ENCODE data around the gene TENM3.

The TENM3 gene

DNA sequence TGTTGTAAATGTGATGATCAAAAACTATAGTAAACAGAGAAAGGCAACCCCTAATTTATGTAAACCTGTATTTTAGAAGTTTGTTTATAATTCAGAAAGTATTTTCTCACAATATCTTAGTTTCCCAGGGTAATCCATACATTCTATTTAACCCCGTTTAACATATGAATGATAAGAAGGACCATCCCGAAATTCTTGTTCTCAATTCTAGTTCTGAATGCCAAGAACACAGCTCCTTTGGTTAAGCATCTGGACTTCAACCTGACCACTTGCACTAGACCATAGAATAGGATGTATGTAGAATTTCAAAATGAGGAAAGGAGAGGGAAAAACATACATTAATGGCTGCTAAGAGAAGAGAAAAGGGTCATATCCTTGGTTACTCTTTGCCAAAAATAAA is 227.0 kb downstream of the TENM3 start:
- no peak for DNase-seq

DNA sequence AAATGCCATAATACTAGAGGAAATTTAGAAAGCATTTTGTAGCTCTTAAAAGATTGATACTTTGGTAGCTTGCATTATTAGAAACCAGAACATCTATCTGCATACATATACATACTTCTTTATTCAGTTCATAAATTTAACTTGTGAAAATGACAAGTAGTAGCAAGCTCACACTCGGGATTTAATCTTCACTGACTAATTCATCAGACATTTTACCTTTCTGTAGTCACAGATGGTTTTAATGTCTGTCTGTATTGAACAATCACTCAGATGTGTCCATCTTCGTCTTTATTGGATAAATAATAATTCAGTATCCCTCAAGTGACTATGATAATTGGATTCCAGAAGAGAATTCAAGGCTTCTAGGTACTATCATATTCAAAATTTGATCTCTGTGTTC is 232.3 kb downstream of the TENM3 start:
- no peak for DNase-seq

DNA sequence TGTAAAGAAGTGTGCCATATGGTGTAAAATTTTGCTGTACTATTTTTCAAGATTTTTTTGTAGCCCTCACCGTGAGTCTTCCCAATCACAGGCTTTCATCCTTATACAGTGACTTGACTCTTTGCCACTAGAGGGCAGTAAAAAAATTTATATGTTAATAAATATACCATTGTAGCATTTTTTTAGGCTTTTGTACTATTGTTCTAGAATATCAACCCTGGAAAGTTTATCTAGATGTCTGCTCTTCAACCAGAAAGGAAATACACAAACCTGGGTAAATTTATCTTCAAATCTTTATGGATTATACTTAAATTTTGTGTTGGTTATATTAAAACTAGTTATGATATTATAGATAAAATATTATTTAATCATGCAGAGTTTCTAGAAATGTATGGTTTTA is 235.3 kb downstream of the TENM3 start:
- DNase-seq = peak; percentile 27

DNA sequence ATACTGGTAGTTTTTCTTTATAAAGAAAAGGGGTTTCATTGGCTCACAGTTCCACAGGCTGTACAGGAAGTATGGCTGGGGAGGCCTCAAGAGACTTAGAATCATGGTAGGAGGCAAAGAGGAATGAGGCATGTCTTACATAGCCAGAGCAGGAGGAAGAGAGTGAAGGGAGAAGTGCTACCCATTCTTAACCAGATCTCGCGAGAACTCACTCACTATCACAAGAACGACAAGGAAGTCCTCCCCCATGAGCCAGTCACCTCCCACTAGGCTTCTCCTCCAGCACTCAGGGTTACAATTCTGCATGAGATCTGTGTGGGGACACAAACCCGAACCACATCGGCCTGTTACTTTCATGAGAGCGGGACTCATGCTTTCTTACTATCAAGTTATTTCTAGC is 240.5 kb downstream of the TENM3 start:
- no peak for DNase-seq

DNA sequence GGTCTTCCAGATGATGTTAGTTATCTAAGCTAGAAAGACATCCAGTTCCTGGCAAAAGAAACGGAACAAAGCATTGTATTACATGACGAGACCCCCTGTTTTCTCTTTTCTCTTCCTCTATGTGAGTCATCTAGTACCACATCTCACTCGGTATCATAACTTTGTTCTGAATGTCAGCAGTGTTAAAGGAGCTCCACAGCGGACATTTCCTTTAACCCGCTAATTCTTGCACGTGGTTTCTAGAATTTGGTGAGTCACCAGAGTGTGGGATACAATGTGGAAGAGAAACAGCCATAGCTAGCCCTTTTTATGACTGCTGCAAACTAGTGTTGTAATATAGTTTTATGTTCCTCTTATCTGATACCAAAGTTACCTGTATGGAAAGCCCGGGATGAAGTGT is 243.7 kb downstream of the TENM3 start:
- no peak for DNase-seq

DNA sequence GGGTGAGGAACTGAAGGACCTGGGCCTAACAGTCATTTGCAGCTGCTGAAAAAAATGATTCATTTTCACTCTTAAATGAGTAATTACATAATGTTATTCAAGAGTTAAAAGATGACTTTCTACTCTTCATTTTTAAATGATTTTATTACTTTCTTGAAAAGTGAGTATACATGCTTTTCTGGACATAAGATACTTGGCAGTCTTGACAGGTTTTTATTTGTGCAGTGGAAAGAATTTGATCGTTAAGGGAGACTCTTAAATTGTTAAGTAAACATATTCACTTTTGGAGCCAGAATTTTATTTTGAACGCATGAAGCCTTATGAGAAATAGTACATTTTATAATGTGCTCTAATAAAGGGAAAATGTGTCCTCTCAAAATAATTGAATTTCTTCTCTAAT is 245.7 kb downstream of the TENM3 start:
- no peak for DNase-seq

DNA sequence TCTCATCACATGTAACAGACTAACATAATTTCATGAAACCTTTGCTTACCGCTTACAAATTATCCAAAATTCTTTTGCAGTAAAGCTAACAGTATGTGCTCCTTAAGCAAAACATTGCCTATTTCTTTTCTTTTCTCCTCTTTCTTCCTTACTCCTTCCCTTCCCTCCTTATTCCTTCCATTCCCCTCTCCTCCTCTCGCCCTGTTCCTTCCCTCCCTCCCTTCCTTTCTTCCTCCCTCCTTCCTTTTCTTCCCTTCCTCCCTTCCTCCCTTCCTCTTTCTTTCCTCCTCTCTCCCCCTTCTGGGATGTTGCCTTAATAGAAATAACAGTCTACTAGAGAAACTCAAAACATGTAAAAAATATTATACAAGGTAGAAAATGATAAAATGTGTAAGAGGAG is 246.4 kb downstream of the TENM3 start:
- DNase-seq = no peak

DNA sequence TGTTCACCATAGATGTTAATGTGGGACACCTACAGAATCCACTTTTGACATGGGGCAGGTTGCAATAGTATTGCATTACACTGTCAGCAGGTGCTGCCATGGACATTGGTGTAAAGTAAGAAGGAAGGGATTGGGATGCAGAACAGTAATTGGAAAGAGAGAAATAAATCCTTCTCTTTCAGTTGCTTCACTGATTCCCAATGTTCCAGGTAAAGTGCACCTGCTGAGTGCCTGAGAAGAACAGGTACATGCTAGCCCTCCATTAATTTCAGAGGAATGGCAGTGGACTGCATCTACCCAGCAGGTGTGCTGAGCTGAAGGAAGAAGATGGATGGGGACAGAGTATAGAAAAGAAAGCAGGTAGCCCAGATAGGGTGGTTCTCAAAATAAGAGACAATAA is 248.5 kb downstream of the TENM3 start:
- DNase-seq = no peak

DNA sequence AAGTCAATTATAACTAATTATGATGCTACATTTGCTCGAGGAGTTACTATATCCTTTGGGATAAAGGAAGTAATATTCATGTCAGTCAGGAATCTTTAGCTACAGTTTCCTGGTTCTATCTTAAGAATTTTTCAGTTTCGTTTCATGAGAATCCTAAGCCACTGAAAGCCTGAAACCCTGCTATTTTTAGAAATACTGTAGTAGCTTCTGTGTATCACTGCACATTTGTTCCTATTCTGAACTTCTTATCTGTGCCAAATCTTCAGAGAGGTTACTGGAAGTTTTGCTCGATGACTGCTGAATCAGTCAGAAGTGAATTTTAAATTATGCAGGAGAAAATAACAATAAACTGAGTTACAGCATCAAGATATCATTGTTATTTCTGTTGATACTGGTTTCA is 249.2 kb downstream of the TENM3 start:
- no peak for DNase-seq

DNA sequence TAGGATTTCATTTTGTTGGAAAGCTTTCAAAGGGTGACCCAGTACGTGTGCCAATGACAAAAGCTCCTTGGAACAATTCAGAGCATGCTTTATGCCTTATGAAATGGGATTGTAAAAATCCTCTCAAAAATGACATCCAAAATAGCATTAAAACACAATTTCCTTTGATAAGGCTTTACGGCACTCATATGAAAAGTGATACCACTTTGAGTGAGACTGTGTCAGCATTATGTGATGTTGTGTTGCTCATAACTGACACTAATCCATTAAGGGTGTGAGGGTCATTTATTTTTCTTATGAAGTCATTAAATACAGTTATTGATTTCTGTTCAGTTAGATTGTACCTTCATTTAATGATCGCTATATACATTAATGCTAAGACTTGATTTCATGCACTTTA is 250.2 kb downstream of the TENM3 start:
- DNase-seq = no peak

DNA sequence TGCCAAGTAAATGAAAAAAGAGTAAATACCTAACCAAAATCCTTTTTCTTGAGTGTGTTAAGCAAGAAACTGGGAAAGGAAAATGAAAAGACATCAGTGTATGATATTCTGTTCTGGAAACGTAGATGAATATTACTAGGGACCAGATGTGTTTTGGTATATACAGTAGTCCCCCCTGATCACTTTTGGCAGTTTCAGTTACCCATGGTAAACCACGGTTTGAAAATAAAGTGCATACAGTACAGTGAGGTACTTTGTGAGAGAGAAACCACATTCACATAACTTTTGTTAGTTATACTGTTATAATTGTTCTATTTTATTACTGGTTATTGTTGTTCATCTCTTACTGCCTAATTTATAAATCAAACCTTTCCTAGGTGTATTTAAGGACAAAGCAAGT is 250.9 kb downstream of the TENM3 start:
- DNase-seq = no peak

DNA sequence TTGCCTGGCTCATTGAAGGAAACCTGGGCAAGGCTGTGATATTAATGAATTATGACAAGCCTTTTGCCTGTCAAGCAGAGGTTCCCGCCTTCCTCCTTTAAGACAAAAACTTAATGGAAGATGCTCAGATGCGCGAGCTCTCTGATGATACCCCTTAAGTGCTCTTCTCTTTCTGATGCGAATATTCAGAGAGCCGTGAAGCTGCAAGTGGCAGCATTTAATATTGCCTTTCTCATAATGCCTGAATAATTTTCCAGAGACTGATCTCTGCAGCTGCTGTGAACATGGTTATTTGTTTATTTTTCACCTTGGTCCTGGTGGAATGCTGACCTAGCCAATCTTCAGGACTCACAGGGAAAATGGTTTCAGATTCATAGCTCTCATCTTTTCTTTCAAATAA is 251.8 kb downstream of the TENM3 start:
- no peak for DNase-seq

DNA sequence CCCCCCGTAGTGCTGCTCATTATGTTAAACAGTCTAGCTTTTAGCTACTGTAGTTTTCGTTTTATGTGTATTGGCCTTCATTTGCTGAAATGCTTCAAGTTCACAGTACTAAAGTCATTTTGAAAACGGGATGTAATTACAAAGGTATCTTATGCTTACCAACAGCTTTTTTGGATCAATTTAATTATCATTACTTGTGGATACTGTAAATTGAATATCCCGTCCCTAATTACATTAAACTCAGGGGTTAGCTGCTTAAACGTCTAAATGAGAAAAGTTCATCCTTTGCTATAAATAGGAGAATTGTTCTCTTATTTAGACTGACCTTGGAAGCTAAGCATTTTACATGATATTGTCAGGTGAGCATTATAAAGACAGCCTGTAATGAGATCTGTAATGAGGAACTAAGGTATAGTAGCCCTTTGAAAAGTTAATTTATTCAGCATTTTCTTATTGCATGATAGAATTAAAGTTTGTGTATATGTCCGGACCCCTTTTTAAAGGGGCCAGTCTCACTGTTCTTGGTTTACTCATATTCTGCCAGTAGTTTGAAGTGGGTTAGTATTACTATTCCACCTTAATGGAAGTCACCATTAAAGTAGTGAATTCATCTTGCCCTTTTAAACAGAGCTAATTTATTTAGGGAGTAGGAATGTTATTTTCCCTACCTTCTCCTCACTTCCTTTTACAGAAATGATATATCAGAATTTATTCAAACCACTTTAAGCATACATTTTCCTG is 252.6 kb downstream of the TENM3 start:
- no peak for DNase-seq

DNA sequence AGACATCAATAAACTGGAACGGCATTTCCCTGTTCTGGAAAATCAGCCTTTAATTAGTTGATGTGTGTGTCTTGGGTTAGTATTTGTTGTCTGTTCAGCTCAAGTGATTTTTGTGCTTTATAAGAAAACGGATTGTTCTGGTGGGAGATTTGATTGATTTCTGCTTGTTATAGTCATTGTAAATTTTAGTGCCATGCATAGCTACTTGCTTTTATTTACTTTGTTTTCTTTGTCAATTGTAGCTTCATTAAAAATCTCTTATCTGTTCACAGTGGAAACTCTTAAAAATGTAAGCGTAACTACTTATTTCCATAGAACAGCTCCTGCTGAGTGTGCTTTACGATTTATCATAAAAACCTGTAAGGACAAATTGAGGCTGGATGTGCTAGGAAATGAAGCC is 253.2 kb downstream of the TENM3 start:
- no peak for DNase-seq

DNA sequence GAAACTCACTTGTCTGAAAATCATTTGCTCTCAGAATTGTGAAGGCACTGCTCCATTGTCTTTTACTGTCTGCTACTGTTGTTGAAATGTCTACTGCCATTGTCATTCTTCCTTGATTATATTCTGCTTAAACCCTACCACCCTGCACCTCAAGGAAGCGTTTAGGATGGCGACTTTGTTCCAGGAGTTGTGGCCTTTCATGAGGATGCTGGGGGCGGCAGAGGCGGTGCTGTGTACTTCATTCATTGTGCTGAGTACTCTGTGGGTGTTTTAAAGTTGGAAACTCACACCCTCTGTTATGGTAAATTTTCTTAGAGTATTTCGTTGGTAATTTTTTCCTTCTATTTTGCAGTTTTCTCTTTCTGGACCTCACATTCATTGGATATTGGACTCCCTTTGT is 258.9 kb downstream of the TENM3 start:
- no peak for DNase-seq

DNA sequence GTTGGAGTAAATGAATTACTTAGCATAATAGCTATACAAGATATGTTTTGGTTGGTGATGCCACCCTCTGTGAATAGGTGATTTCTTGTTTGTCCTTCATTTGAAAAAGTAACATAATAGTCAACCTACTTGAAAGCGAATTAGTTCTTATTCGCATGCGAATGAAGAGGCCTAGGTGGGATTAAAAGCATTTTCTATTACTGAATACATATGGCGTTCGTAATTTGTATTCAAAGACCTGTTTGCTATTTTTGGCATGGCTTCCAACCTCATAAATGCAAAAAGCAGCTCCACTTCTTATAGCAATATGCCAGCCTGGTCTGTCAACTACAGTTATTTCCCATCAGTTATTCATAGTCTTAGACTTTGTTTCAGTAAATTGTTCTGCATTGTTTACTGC is 261.3 kb downstream of the TENM3 start:
- DNase-seq = no peak

DNA sequence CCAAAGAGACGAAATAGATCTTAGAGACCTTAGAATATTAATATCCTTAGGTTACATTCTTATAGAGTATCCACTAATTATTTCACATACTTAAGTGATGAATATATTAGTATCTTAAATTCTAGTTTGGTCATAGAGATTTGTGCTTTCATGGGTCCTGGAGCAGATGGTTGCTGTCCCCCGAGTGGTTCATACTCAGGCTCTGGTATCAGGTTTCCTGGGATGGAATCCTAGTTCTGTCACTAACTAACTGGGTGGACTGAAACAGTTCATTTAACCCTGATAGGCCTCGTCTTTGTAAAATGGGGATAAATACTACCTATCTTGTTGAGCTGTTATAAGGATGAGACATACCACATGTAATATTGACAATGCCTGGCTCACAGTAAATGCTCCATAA is 264.6 kb downstream of the TENM3 start:
- DNase-seq = no peak

DNA sequence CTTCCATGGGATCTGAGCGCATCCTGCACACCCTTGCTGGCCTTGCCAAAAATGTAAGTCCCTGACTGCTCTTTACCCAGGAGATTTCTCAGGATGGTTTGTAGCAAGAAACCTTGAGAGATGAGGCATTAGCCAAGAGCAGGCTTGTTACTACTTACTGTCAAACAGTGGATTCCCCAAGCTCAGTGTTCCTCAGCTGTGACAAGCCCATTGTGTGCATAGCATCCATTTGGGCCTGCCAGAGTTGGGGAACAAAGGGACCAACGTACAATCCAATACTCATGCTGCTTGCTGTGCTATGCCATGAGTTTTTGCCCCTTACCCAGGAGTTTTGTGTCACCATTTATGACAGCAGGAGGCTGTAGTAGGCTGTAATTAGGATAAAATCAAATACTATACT is 267.6 kb downstream of the TENM3 start:
- no peak for DNase-seq

DNA sequence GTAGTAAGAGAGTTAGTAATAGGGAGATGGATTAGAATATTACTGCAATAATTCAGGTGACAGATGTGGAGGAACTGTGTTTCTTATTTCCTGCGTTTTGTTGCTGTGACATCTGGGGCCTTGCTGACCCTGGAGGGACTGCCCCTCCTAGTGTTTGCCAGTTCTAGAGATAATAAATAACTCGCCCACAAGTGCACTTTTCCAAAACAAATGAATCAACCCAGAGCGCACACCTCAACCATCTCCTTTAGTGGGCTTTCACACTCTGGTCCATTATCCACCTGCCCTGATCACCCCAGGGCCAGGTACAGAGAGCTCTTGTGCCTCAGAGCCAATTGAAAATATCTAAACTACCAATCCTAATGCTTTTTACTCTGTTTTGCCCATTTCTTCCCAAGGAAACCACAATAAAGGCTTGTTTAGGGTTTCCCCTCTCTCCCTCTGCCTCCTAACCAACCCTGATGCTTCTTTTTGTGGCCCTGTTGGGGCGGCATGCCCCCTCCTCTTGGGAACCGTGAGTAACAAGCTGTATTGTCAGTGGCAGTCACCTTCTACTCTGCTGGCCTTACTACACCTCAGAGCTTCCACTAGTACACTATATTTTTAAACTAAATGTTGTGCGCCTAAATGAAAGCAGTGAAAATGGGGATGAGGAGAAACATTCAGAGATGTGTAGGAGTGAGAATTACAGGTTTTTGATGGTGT is 270.5 kb downstream of the TENM3 start:
- no peak for DNase-seq

DNA sequence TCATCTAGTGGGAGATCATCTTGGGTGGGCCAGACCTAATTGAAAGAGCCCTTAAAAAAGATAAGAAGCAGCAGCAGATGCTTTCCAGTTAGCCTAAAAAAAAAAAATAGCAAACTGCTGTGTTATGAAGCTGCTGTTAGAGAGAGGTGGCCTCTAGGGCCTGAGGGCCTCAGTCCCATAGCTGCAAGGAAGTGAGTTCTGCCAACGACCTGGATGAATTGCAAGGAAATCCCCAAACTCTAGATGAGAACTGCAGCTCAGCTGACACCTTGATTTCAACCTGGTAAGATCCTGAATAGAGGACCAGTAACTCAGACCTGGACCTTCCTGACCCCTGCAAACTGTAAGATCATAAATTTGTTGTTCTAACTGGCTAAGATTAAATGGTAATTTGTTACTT is 275.2 kb downstream of the TENM3 start:
- no peak for DNase-seq

DNA sequence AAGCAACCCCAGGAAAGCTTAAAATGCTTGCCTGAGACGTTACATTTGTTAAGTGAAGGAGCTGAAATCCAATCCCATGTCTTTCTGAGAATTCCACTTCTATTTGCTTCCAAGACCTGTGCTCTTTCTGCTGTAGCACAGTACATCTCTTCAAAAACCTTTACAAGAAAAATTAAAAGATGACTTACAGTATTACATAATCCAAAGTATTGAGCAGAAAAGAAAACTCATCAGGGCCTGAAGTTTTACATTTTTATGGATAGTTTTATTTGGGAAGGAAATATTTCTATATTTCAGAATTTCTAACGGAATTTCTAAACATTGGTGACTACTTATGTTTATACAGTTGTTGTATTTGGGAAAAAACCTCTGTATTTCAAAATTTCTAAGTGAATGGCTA is 276.3 kb downstream of the TENM3 start:
- no peak for DNase-seq

DNA sequence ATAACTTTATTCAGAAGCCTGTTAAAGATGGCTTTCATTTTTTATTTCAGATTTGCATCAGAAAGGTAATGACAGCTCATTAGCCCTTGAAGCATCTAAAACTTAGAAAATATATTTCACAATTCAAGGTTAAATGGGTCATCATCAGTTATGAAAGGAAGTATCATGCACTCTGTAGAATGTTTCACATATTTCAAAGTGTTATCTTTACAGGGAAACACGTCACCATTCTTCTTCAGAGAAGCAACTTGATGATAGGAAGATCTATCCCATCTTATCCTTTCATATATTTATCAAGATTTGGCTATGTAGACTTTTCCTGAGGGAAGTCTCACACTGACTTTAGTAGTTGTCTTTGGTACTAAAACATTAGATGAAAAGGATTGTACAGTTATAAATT is 277.8 kb downstream of the TENM3 start:
- no peak for DNase-seq

DNA sequence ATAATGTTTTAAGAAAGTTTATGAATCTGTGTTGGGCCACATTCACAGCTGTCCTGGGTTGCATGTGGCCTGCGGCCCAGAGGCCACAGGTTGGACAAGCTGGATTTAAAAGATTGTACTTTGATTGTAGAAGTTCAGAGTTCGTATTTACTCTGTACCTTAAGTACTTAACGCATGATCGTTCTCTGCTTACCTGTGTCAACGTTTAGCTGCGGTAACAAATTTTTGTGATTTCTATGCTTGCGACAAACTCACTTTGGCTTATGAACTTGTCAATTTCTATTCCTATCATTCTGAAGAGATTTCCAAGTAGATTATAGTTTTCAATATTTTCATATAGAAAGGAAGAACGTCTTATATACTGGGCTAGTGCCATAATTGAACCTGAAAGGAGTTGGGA is 285.6 kb downstream of the TENM3 start:
- no peak for DNase-seq

DNA sequence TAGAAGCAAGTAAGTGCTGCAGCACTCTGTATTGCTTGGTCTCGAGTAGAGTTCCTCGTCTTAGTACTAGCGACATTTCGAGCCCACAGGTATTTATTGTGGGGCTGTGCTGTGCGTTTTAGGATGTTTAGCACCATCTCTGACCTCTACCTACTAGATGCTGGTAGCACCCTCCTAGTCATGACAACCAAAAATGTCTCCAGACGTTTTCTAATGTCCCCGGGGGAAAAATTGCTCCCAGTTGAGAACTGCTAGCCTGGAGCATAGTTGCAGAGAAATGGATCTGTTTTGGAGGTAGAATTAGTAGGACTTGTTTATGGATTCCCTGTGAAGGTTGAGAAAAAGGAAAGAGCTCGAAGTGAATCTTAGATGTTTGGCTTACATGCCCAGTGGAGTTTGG is 287.2 kb downstream of the TENM3 start:
- no peak for DNase-seq

DNA sequence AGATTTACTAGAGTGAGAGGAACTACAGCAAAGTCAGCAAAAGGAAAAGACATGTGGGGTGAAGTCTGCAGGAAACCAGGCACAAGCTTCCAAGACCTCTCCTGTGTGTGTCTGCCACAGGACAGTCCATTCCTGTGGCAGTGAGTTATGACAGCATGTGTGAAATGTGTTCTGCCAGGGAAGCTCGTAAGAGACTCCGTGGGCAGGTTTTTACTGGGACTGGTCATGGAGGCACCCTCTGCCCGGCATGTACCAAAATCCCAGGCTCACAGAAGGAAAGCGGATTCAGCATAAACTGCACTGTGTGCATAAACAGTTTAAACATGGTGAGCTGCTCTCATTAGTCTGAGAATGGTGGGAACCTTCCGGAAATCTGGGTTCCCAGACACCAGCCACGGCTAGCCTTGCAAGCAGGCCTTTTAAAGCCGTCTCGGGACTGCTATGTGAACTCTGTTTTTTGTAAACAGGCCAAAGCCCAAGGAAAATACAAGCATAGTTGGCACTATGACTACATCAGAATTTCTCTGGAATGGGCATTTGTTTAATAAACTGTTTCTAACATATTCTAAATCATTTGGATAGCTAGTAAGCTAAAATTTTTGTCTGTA is 288.5 kb downstream of the TENM3 start:
- DNase-seq = no peak
